GM12892 (cell line): ENCODE measurements around the gene SLC25A3.

Source experiments
- POLR2A ChIP-seq: IDR thresholded peaks from 2 replicates; pipeline ENCODE4 v1.6.1; 2011; ENCODE audit warnings: low read depth, low read length, control low read depth
- POLR2AphosphoS5 ChIP-seq: IDR thresholded peaks from 2 replicates; pipeline ENCODE4 v1.6.1; 2011; ENCODE audit warnings: low read depth, low read length, control low read depth

DNA sequence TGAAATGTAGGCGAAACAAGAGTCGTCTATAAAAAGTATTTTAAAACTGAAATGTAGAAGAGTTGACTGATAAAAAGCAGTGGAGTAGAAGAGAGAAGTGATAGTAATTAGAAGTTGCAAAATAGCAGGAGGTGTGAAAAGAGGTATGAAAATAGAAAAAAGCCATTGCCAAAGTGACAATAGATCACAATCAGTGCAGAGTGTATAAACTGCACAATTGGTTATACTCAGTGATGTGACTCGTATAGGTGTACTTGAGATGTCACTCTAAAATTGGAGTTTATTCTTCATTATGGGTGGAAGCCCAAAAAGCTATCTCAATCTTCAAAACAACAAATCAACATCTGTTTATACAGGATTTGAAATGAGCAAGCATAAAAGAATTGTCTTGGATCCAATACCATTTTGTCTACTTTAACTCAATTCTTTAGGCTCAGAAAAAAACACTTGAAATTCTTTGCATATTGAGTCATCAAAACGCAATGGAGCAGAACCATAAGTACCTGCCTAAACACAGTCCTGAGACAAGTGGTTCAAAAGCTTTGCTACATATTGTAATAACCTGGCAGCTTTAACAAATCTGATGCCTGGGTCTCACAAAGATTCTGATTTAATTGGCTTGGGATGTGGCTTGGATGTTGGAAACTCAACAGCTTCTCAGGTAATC is 42.3 kb downstream of the SLC25A3 start:
- TF ChIP-seq POLR2A (no peak), POLR2AphosphoS5 (no peak)
